Epithelial cell of prostate (primary cell): Measurements from ENCODE around the gene RGS8.

Source experiments
- DNase-seq: peaks from one replicate; pipeline ENCODE4 v3.0.0-alpha.2; 2011; ENCODE audit warnings: low read depth, low spot score
- H3K27ac ChIP-seq: fragments of 450-650 bp; 2 replicates; pipeline ENCODE4 v1.5.1; 2017; ENCODE audit warnings: mild to moderate bottlenecking

The RGS8 gene

GRCh38 chr1:182674346-182675246 lies 9.8 kb downstream of the RGS8 start:
- no peak overlapping the region for H3K27ac ChIP-seq
- no peak for DNase-seq

- DNase-seq = no peak
- no peak overlapping the region for H3K27ac ChIP-seq
Observed at GRCh38 chr1:182672487-182672836, 11.9 kb downstream of the RGS8 start.

GRCh38 chr1:182671750-182672486 lies 12.5 kb downstream of the RGS8 start:
- no peak overlapping the region for H3K27ac ChIP-seq
- no peak for DNase-seq

GRCh38 chr1:182670032-182670749 lies 14.2 kb downstream of the RGS8 start:
- DNase-seq = no peak
- H3K27ac ChIP-seq = no peak overlapping the region

GRCh38 chr1:182669266-182669665 lies 15.1 kb downstream of the RGS8 start:
- no peak for DNase-seq
- no peak overlapping the region for H3K27ac ChIP-seq

- no peak overlapping the region for H3K27ac ChIP-seq
- DNase-seq = no peak
Observed at GRCh38 chr1:182668521-182669054, 15.8 kb downstream of the RGS8 start.

- no peak overlapping the region for H3K27ac ChIP-seq
- DNase-seq = no peak
Observed at GRCh38 chr1:182667848-182668505, 16.4 kb downstream of the RGS8 start.

- no peak for DNase-seq
- no peak overlapping the region for H3K27ac ChIP-seq
Observed at GRCh38 chr1:182666706-182667105, 17.7 kb downstream of the RGS8 start.

- no peak for DNase-seq
- H3K27ac ChIP-seq = no peak overlapping the region
Observed at GRCh38 chr1:182664296-182664695, 20.1 kb downstream of the RGS8 start.

- no peak overlapping the region for H3K27ac ChIP-seq
- DNase-seq = no peak
Observed at GRCh38 chr1:182662956-182663355, 21.4 kb downstream of the RGS8 start.

- DNase-seq = no peak
- no peak overlapping the region for H3K27ac ChIP-seq
Observed at GRCh38 chr1:182662121-182662890, 22.1 kb downstream of the RGS8 start.

- no peak overlapping the region for H3K27ac ChIP-seq
Observed at GRCh38 chr1:182658055-182658454, 26.3 kb downstream of the RGS8 start.

GRCh38 chr1:182656842-182657397 lies 27.5 kb downstream of the RGS8 start:
- DNase-seq = no peak
- H3K27ac ChIP-seq = no peak overlapping the region

More at GRCh38 chr1:182658055-182658454, 26.3 kb downstream of the RGS8 start:
- no peak for DNase-seq

GRCh38 chr1:182653986-182654385 lies 30.4 kb downstream of the RGS8 start:
- no peak for DNase-seq
- no peak overlapping the region for H3K27ac ChIP-seq

- no peak for DNase-seq
- no peak overlapping the region for H3K27ac ChIP-seq
Observed at GRCh38 chr1:182652933-182653332, 31.5 kb downstream of the RGS8 start.

- no peak overlapping the region for H3K27ac ChIP-seq
- no peak for DNase-seq
Observed at GRCh38 chr1:182651339-182651724, 33.1 kb downstream of the RGS8 start.

GRCh38 chr1:182650678-182651338 lies 33.6 kb downstream of the RGS8 start:
- no peak overlapping the region for H3K27ac ChIP-seq
- DNase-seq = no peak

GRCh38 chr1:182649041-182649440 lies 35.3 kb downstream of the RGS8 start:
- no peak for DNase-seq
- H3K27ac ChIP-seq = no peak overlapping the region

- no peak overlapping the region for H3K27ac ChIP-seq
- no peak for DNase-seq
Observed at GRCh38 chr1:182646739-182647138, 37.6 kb downstream of the RGS8 start.
